Hepatocyte (in vitro differentiated cells): ENCODE results near the gene BCAR1. TPM values are rescaled to one million over a fixed set of nuclear protein-coding genes. Genes with fewer than 3 reads are reported as not detected.
"Not testable (repeated sequence)": the region's sequence is repeated elsewhere in the genome, so short reads cannot be mapped to it uniquely, and the experiment has no call there.

Source experiments
- DNase-seq: peaks from one replicate; pipeline ENCODE4 v3.0.0-alpha.2; 2016; ENCODE audit warnings: low spot score
- H2AFZ ChIP-seq: fragments of 200-600 bp; sonication (generic); 2 replicates; pipeline ENCODE4 v1.6.0; 2016; ENCODE audit warnings: antibody characterized with exemption, mild to moderate bottlenecking
- H3K27ac ChIP-seq: fragments of 200-600 bp; sonication (generic); 2 replicates; pipeline ENCODE4 v1.5.1; 2016; ENCODE audit warnings: mild to moderate bottlenecking
- H3K27me3 ChIP-seq: fragments of 200-600 bp; sonication (generic); 2 replicates; pipeline ENCODE4 v1.6.1; 2016
- H3K36me3 ChIP-seq: fragments of 200-600 bp; sonication (generic); replicated peaks from 2 replicates; pipeline ENCODE4 v1.5.1; 2016; ENCODE audit warnings: low read depth; ENCODE audit not compliant: insufficient read depth
- H3K4me1 ChIP-seq: fragments of 200-600 bp; sonication (generic); 2 replicates; pipeline ENCODE4 v1.5.1; 2016; ENCODE audit warnings: mild to moderate bottlenecking, moderate library complexity; ENCODE audit not compliant: insufficient read depth
- H3K4me2 ChIP-seq: fragments of 200-600 bp; sonication (generic); 2 replicates; pipeline ENCODE4 v1.6.0; 2016
- H3K4me3 ChIP-seq: fragments of 200-600 bp; sonication (generic); 2 replicates; pipeline ENCODE4 v1.5.1; 2016; ENCODE audit warnings: mild to moderate bottlenecking
- H3K79me2 ChIP-seq: fragments of 200-600 bp; sonication (generic); 2 replicates; pipeline ENCODE4 v1.6.0; 2017; ENCODE audit warnings: mild to moderate bottlenecking
- H3K9me2 ChIP-seq: fragments of 200-600 bp; sonication (generic); replicated peaks from 2 replicates; pipeline ENCODE4 v1.6.0; 2017; ENCODE audit warnings: mild to moderate bottlenecking; ENCODE audit not compliant: insufficient read depth
- H3K9me3 ChIP-seq: fragments of 200-600 bp; sonication (generic); 2 replicates; pipeline ENCODE4 v1.5.1; 2016; ENCODE audit warnings: low read depth, mild to moderate bottlenecking
- H4K20me1 ChIP-seq: fragments of 200-600 bp; sonication (generic); 2 replicates; pipeline ENCODE4 v1.6.0; 2016; ENCODE audit warnings: mild to moderate bottlenecking; ENCODE audit not compliant: insufficient read depth, poor library complexity, severe bottlenecking
- CTCF ChIP-seq: fragments of 200-600 bp; sonication (generic); IDR thresholded peaks from 2 replicates; pipeline ENCODE4 v1.5.1; 2016; ENCODE audit warnings: antibody characterized with exemption, mild to moderate bottlenecking; ENCODE audit not compliant: poor library complexity
- EZH2 ChIP-seq: fragments of 200-600 bp; sonication (generic); IDR thresholded peaks from 2 replicates; pipeline ENCODE4 v1.6.1; 2016; ENCODE audit warnings: antibody characterized with exemption, mild to moderate bottlenecking, borderline replicate concordance
- EZH2phosphoT487 ChIP-seq: fragments of 200-600 bp; sonication (generic); IDR thresholded peaks from one replicate; pipeline ENCODE4 v1.6.1; 2018; ENCODE audit warnings: antibody characterized with exemption, mild to moderate bottlenecking, low read depth, moderate library complexity; ENCODE audit not compliant: unreplicated experiment, severe bottlenecking
- WGBS: methylation state at CpG from one replicate; pipeline ENCODE4 v1.1.6; 2016; ENCODE audit warnings: low lambda C conversion rate; ENCODE audit errors: missing lambda C conversion rate; 5-methylcytosine and 5-hydroxymethylcytosine counted together
- polyA plus RNA-seq: library from polyadenylated mRNA; unstranded; fragments of >200 nt; fragmentation: Nextera tagmentation; extraction: Ambion mirVana; gene quantifications from 2 replicates; pipeline ENCODE4 v1.2.1, GENCODE V29; 2016
- total RNA-seq: library from RNA; depleted of rRNA; stranded (reverse); fragments of >200 nt; gene quantifications from 2 replicates; pipeline ENCODE4 v1.2.3, GENCODE V29; 2014

BCAR1 gene
- total and polyA plus RNA-seq, 2 experiments from 2014 or later: 77.3 to 112 TPM

GRCh38 chr16:75207831-75208230, 43.6 kb downstream of the BCAR1 start:
- TF ChIP-seq CTCF (no peak), EZH2 (no peak), EZH2phosphoT487 (no peak)
- Histone ChIP-seq H3K79me2 (no peaks in the 10 kb centered on the region), H3K27ac (no peak overlapping the region), H3K36me3 (no peaks in the 10 kb centered on the region), H3K9me2 (no peaks in the 10 kb centered on the region), H2AFZ (no peak overlapping the region), H3K27me3 (no peaks in the 10 kb centered on the region), H3K9me3 (no peaks in the 10 kb centered on the region), H4K20me1 (no peaks in the 10 kb centered on the region), H3K4me3 (no peak overlapping the region), H3K4me2 (no peak overlapping the region), H3K4me1 (no peaks in the 10 kb centered on the region)
- DNase-seq: no peak
- 92% methylated on average over 11 of the region's 11 CpGs for WGBS

- H3K4me1 ChIP-seq: no peaks in the 10 kb centered on the region
- H3K4me2 ChIP-seq: no peak within 1 kb of the TSS
- H3K9me3 ChIP-seq: no peaks in the 10 kb centered on the region
- no peak for TF ChIP-seq EZH2
- TF ChIP-seq CTCF: no peak
- TF ChIP-seq EZH2phosphoT487: no peak
- no peaks in the 10 kb centered on the region for H4K20me1 ChIP-seq
- H3K27ac ChIP-seq: no peak within 1 kb of the TSS
- no peaks in the 10 kb centered on the region for H3K36me3 ChIP-seq
- no peak within 1 kb of the TSS for H3K4me3 ChIP-seq
- DNase-seq: no peak
- no peaks in the 10 kb centered on the region for H3K9me2 ChIP-seq
- H2AFZ ChIP-seq: no peak within 1 kb of the TSS
- H3K27me3 ChIP-seq: no peaks in the 10 kb centered on the region
- no peaks in the 10 kb centered on the region for H3K79me2 ChIP-seq
- 90% methylated on average over 24 of the region's 24 CpGs for WGBS
These were observed 44.5 kb downstream of the BCAR1 start, which contains the start of gene CTRB2 for GRCh38 chr16:75206749-75207451. Gene CTRB2, minus strand, starts transcription at chr16:75207161. Its CDS starts 20 bp downstream, at chr16:75207141.

- not testable (repeated sequence) for H2AFZ ChIP-seq, H3K9me3 ChIP-seq, H3K4me1 ChIP-seq, H3K27ac ChIP-seq, DNase-seq, H3K4me3 ChIP-seq, H3K36me3 ChIP-seq, H3K27me3 ChIP-seq, H3K4me2 ChIP-seq, H3K9me2 ChIP-seq, H3K79me2 ChIP-seq, H4K20me1 ChIP-seq
- WGBS: 87% methylated on average over 16 of the region's 25 CpGs
These were observed 45.3 kb downstream of the BCAR1 start for GRCh38 chr16:75205961-75206748.

GRCh38 chr16:75205438-75205837, 46.0 kb downstream of the BCAR1 start:
- not testable (repeated sequence) for H3K27ac ChIP-seq, H3K9me3 ChIP-seq, H3K36me3 ChIP-seq, H3K4me3 ChIP-seq, H2AFZ ChIP-seq, H3K9me2 ChIP-seq, H3K27me3 ChIP-seq, H4K20me1 ChIP-seq, DNase-seq, H3K79me2 ChIP-seq, H3K4me1 ChIP-seq, H3K4me2 ChIP-seq
- WGBS: 94% methylated on average over 8 of the region's 19 CpGs

- H3K4me2 ChIP-seq, H3K27ac ChIP-seq, H3K36me3 ChIP-seq, H3K4me3 ChIP-seq, H3K79me2 ChIP-seq, DNase-seq, H3K4me1 ChIP-seq, H4K20me1 ChIP-seq, H3K9me2 ChIP-seq, H3K27me3 ChIP-seq, H3K9me3 ChIP-seq, H2AFZ ChIP-seq: not testable (repeated sequence)
- no CpG with 5 or more reads among the region's 20 CpGs for WGBS
These were observed 46.5 kb downstream of the BCAR1 start for GRCh38 chr16:75204905-75205304.
